Measurements from ENCODE around the gene SHANK3. TPM values are rescaled to one million over a fixed set of nuclear protein-coding genes. Genes with fewer than 3 reads are reported as not detected.

The SHANK3 gene
- total RNA-seq, 2 experiments from 2014 or later: 0.08 TPM; not detected in 1

- H3K4me1 Mint-ChIP-seq: no peaks in the 10 kb centered on the region
Observed at GRCh38 chr22:50660306-50660705, 12.3 kb upstream of the SHANK3 start.

GRCh38 chr22:50665212-50665611 lies 7.4 kb upstream of the SHANK3 start:
- Mint-ChIP-seq H3K36me3 (ENCODE audit: low read depth) (no peaks in the 10 kb centered on the region), H3K9me3 (no peaks in the 10 kb centered on the region), H3K4me1 (no peaks in the 10 kb centered on the region), H3K27me3 (peaks cover 22% of the 10 kb centered on the region), H3K27ac (no peak overlapping the region), H3K4me3 (no peak overlapping the region)
- ChIA-PET CTCF (no interaction called here), POLR2A (interaction anchor here (1.0 kb wide), 1 partner anchor 157 kb away, joined by 3 read pairs; no protein-coding TSS in a partner anchor)
- DNase-seq: no peak

More at GRCh38 chr22:50660306-50660705, 12.3 kb upstream of the SHANK3 start:
- ChIA-PET POLR2A (no interaction called here), CTCF (no interaction called here)
- H3K4me3 Mint-ChIP-seq: no peak overlapping the region
- no peak for DNase-seq
- H3K27me3 Mint-ChIP-seq: peaks cover 16% of the 10 kb centered on the region
- H3K36me3 Mint-ChIP-seq (ENCODE audit: low read depth): no peaks in the 10 kb centered on the region
- no peak overlapping the region for H3K27ac Mint-ChIP-seq
- no peaks in the 10 kb centered on the region for H3K9me3 Mint-ChIP-seq

- no peaks in the 10 kb centered on the region for H3K36me3 Mint-ChIP-seq (ENCODE audit: low read depth)
- H3K27ac Mint-ChIP-seq: no peak overlapping the region
- H3K4me1 Mint-ChIP-seq: no peaks in the 10 kb centered on the region
- DNase-seq: no peak
- peaks cover 24% of the 10 kb centered on the region for H3K27me3 Mint-ChIP-seq
- no peak overlapping the region for H3K4me3 Mint-ChIP-seq
- H3K9me3 Mint-ChIP-seq: no peaks in the 10 kb centered on the region
- ChIA-PET CTCF (no interaction called here), POLR2A (interaction anchor here (1.0 kb wide), 1 partner anchor 157 kb away, joined by 3 read pairs; no protein-coding TSS in a partner anchor)
Observed at GRCh38 chr22:50665738-50666137, 6.9 kb upstream of the SHANK3 start.

GRCh38 chr22:50670513-50670912 lies 2.1 kb upstream of the SHANK3 start:
- Mint-ChIP-seq H3K9me3 (no peaks in the 10 kb centered on the region), H3K36me3 (ENCODE audit: low read depth) (no peaks in the 10 kb centered on the region), H3K4me1 (peaks cover 6% of the 10 kb centered on the region), H3K27ac (no peak overlapping the region), H3K4me3 (no peak overlapping the region), H3K27me3 (peaks cover 49% of the 10 kb centered on the region)
- no peak for DNase-seq
- CTCF ChIA-PET: no interaction called here
- POLR2A ChIA-PET: no interaction called here

- POLR2A ChIA-PET: no interaction called here
- CTCF ChIA-PET: no interaction called here
- Mint-ChIP-seq H3K27me3 (peaks cover 55% of the 10 kb centered on the region), H3K27ac (no peak overlapping the region), H3K9me3 (no peaks in the 10 kb centered on the region), H3K4me1 (peaks cover 6% of the 10 kb centered on the region), H3K4me3 (no peak overlapping the region), H3K36me3 (ENCODE audit: low read depth) (no peaks in the 10 kb centered on the region)
- no peak for DNase-seq
Observed at GRCh38 chr22:50670914-50671538, 1.6 kb upstream of the SHANK3 start.

- H3K9me3 Mint-ChIP-seq: no peaks in the 10 kb centered on the region
- POLR2A ChIA-PET: no interaction called here
- no peak overlapping the region for H3K27ac Mint-ChIP-seq
- peaks cover 6% of the 10 kb centered on the region for H3K4me1 Mint-ChIP-seq
- no peaks in the 10 kb centered on the region for H3K36me3 Mint-ChIP-seq (ENCODE audit: low read depth)
- H3K4me3 Mint-ChIP-seq: no peak overlapping the region
- H3K27me3 Mint-ChIP-seq: peaks cover 58% of the 10 kb centered on the region
- CTCF ChIA-PET: no interaction called here
- DNase-seq: no peak
Observed at GRCh38 chr22:50671641-50672040, 982 bp upstream of the SHANK3 start.

GRCh38 chr22:50672041-50672440 lies 582 bp upstream of the SHANK3 start:
- ChIA-PET POLR2A (no interaction called here), CTCF (no interaction called here)
- Mint-ChIP-seq H3K4me3 (no peak overlapping the region), H3K9me3 (no peaks in the 10 kb centered on the region), H3K4me1 (peaks cover 6% of the 10 kb centered on the region), H3K27ac (no peak overlapping the region), H3K27me3 (peaks cover 55% of the 10 kb centered on the region), H3K36me3 (ENCODE audit: low read depth) (no peaks in the 10 kb centered on the region)
- no peak for DNase-seq

- POLR2A ChIA-PET: no interaction called here
- no peak for DNase-seq
- Mint-ChIP-seq H3K27me3 (peaks cover 51% of the 10 kb centered on the region), H3K4me1 (peaks cover 6% of the 10 kb centered on the region), H3K27ac (no peak overlapping the region), H3K36me3 (ENCODE audit: low read depth) (no peaks in the 10 kb centered on the region), H3K4me3 (no peak overlapping the region), H3K9me3 (peaks cover 2% of the 10 kb centered on the region)
- CTCF ChIA-PET: no interaction called here
Observed at GRCh38 chr22:50673231-50674129, 857 bp downstream of the SHANK3 start.

GRCh38 chr22:50674130-50674500 lies 1.5 kb downstream of the SHANK3 start:
- no peak for DNase-seq
- peaks cover 48% of the 10 kb centered on the region for H3K27me3 Mint-ChIP-seq
- no peak overlapping the region for H3K27ac Mint-ChIP-seq
- ChIA-PET CTCF (no interaction called here), POLR2A (no interaction called here)
- no peaks in the 10 kb centered on the region for H3K36me3 Mint-ChIP-seq (ENCODE audit: low read depth)
- H3K4me1 Mint-ChIP-seq: peaks cover 6% of the 10 kb centered on the region
- peaks cover 2% of the 10 kb centered on the region for H3K9me3 Mint-ChIP-seq
- H3K4me3 Mint-ChIP-seq: no peak overlapping the region

- Mint-ChIP-seq H3K36me3 (ENCODE audit: low read depth) (no peaks in the 10 kb centered on the region), H3K4me1 (peaks cover 6% of the 10 kb centered on the region), H3K4me3 (peak overlapping the region; percentile 32), H3K9me3 (peaks cover 6% of the 10 kb centered on the region), H3K27me3 (peaks cover 48% of the 10 kb centered on the region), H3K27ac (no peak overlapping the region)
- DNase-seq: peak; percentile 15
- CTCF ChIA-PET: no interaction called here
- POLR2A ChIA-PET: no interaction called here
Observed at GRCh38 chr22:50674606-50675552, 2.3 kb downstream of the SHANK3 start.

- Mint-ChIP-seq H3K9me3 (peaks cover 6% of the 10 kb centered on the region), H3K27me3 (peaks cover 44% of the 10 kb centered on the region), H3K4me3 (peak overlapping the region; percentile 14), H3K27ac (no peak overlapping the region), H3K36me3 (ENCODE audit: low read depth) (no peaks in the 10 kb centered on the region), H3K4me1 (peaks cover 6% of the 10 kb centered on the region)
- ChIA-PET CTCF (no interaction called here), POLR2A (no interaction called here)
- peak; percentile 9 for DNase-seq
Observed at GRCh38 chr22:50675553-50676179, 3.0 kb downstream of the SHANK3 start.

- ChIA-PET POLR2A (no interaction called here), CTCF (no interaction called here)
- Mint-ChIP-seq H3K4me1 (peaks cover 6% of the 10 kb centered on the region), H3K27me3 (peaks cover 39% of the 10 kb centered on the region), H3K4me3 (no peak overlapping the region), H3K36me3 (ENCODE audit: low read depth) (no peaks in the 10 kb centered on the region), H3K27ac (no peak overlapping the region), H3K9me3 (peaks cover 9% of the 10 kb centered on the region)
- no peak for DNase-seq
Observed at GRCh38 chr22:50676180-50676636, 3.6 kb downstream of the SHANK3 start.

All from activated CD4-positive, alpha-beta memory T cell treated with anti-CD3 and anti-CD28 coated beads, Interleukin-2, amount 10 ng/mL, durations not matched to agents 7 days and 5 days (primary cell).